SK-N-SH (cell line): Measurements from ENCODE around the gene VPS50. TPM values are rescaled to one million over a fixed set of nuclear protein-coding genes. Genes with fewer than 3 reads are reported as not detected.
"Not testable (repeated sequence)": the region's sequence is repeated elsewhere in the genome, so short reads cannot be mapped to it uniquely, and the experiment has no call there.

ENCODE experiments used
- CTCF ChIA-PET: fragments of 300-600, 350-600 bp; formaldehyde crosslinking; extraction: SDS; loops from one replicate; lab custom pipeline; 2021; lab: Yijun Ruan, JAX
- POLR2A ChIA-PET: fragments of 350-600 bp; sonication (Branson Sonifier 250); formaldehyde crosslinking; extraction: SDS; loops from one replicate; lab custom pipeline; 2020; ENCODE audit warnings: antibody characterized with exemption, inconsistent platforms; lab: Yijun Ruan, JAX
- DNase-seq: peaks from one replicate; pipeline ENCODE4 v3.0.0; 2012
- H2AFZ ChIP-seq: fragments of 200-600 bp; sonication (generic); 2 replicates; pipeline ENCODE4 v1.8.1; 2016; ENCODE audit warnings: antibody characterized with exemption, mild to moderate bottlenecking, low read depth
- H3F3A ChIP-seq: fragments of 200-600 bp; sonication (generic); replicated peaks from 2 replicates; pipeline ENCODE3; 2016; ENCODE audit warnings: antibody characterized with exemption, mild to moderate bottlenecking; ENCODE audit not compliant: insufficient read depth
- H3K27ac ChIP-seq, 2 experiments: fragments of 200-500 bp in 1 of 2; fragments of 200-600 bp in 1 of 2; sonication (Bioruptor generic) in 1 of 2; sonication (generic), shearing (Covaris generic) in 1 of 2; 2 replicates each; pipeline versions ENCODE4 v1.5.1 to v1.6.1; 2014 to 2016; ENCODE audit warnings: low read depth in 2 of 2, inconsistent platforms in 1 of 2, low read length in 1 of 2, mild to moderate bottlenecking in 1 of 2, mixed read lengths in 1 of 2
- H3K27me3 ChIP-seq: fragments of 200-600 bp; sonication (generic), shearing (Covaris generic); 2 replicates; pipeline ENCODE4 v1.6.1; 2016; ENCODE audit warnings: mixed run types; ENCODE audit not compliant: insufficient read depth
- H3K36me3 ChIP-seq, 2 experiments: fragments of 200-500 bp in 1 of 2; fragments of 200-600 bp in 1 of 2; sonication (Bioruptor generic) in 1 of 2; sonication (generic) in 1 of 2; replicated peaks in 1 of 2; 2 replicates each; pipeline versions ENCODE3 to v1.5.1; 2014 to 2016; ENCODE audit warnings: low read length in 1 of 2, mild to moderate bottlenecking in 1 of 2; ENCODE audit not compliant: insufficient read depth in 2 of 2, control insufficient read depth in 1 of 2
- H3K4me1 ChIP-seq, 2 experiments: fragments of 200-500 bp in 1 of 2; fragments of 200-600 bp in 1 of 2; sonication (Bioruptor generic) in 1 of 2; sonication (generic), shearing (Covaris generic) in 1 of 2; 2 replicates each; pipeline versions ENCODE4 v1.5.1 to v1.6.1; 2014 to 2016; ENCODE audit warnings: low read depth in 1 of 2, low read length in 1 of 2, mixed run types in 1 of 2; ENCODE audit not compliant: insufficient read depth in 2 of 2, control insufficient read depth in 1 of 2
- H3K4me2 ChIP-seq: fragments of 200-600 bp; sonication (generic), shearing (Covaris generic); 2 replicates; pipeline ENCODE4 v1.6.1; 2017; ENCODE audit warnings: mixed run types
- H3K4me3 ChIP-seq, 2 experiments: fragments of 200-500 bp in 1 of 2; fragments of 200-600 bp in 1 of 2; sonication (Bioruptor generic) in 1 of 2; sonication (generic), shearing (Covaris generic) in 1 of 2; 2 replicates each; pipeline versions ENCODE4 v1.5.1 to v1.8.1; 2014 to 2016; ENCODE audit warnings: low read depth in 2 of 2, inconsistent platforms in 1 of 2, low read length in 1 of 2, mild to moderate bottlenecking in 1 of 2, mixed read lengths in 1 of 2, moderate library complexity in 1 of 2
- H3K79me2 ChIP-seq: fragments of 200-600 bp; sonication (generic); 2 replicates; pipeline ENCODE4 v1.8.1; 2017; ENCODE audit warnings: mild to moderate bottlenecking; ENCODE audit not compliant: insufficient read depth
- H3K9ac ChIP-seq: fragments of 200-600 bp; sonication (generic); 2 replicates; pipeline ENCODE4 v1.6.1; 2017; ENCODE audit warnings: mixed run types
- H3K9me2 ChIP-seq: fragments of 200-600 bp; sonication (generic); 2 replicates; pipeline ENCODE4 v1.6.1; 2017; ENCODE audit warnings: mixed run types
- H3K9me3 ChIP-seq: fragments of 200-600 bp; sonication (generic); 2 replicates; pipeline ENCODE4 v1.6.1; 2017; ENCODE audit warnings: mixed run types, mild to moderate bottlenecking, moderate library complexity
- H4K20me1 ChIP-seq: fragments of 200-600 bp; sonication (generic); 2 replicates; pipeline ENCODE4 v1.6.1; 2017; ENCODE audit warnings: mild to moderate bottlenecking, mixed run types; ENCODE audit not compliant: insufficient read depth
- EP300 ChIP-seq, 2 experiments: IDR thresholded peaks; 2 replicates each; pipeline versions ENCODE4 v1.4.0 to v1.6.1; 2012; ENCODE audit warnings: borderline replicate concordance in 1 of 2, low read depth in 1 of 2, low read length in 1 of 2
- FOSL2 ChIP-seq: IDR thresholded peaks from 2 replicates; pipeline ENCODE4 v1.4.0; 2012; ENCODE audit warnings: low read depth, mild to moderate bottlenecking, moderate library complexity, borderline replicate concordance
- FOXJ3 ChIP-seq: sonication (generic); formaldehyde crosslinking; IDR thresholded peaks from 2 replicates; pipeline ENCODE4 v1.5.1; 2020; ENCODE audit warnings: mild to moderate bottlenecking, missing genetic modification reagents
- GABPA ChIP-seq: IDR thresholded peaks from 2 replicates; pipeline ENCODE4 v1.4.0; 2012; ENCODE audit warnings: low read depth, mild to moderate bottlenecking
- GATA2 ChIP-seq: sonication (generic); formaldehyde crosslinking; IDR thresholded peaks from 2 replicates; pipeline ENCODE4 v1.5.0; 2020; ENCODE audit warnings: mild to moderate bottlenecking, missing genetic modification reagents
- MXI1 ChIP-seq: IDR thresholded peaks from 2 replicates; pipeline ENCODE4 v1.6.1; 2012; ENCODE audit warnings: mild to moderate bottlenecking, low read depth, low read length, improper control_type of control experiment
- NRF1 ChIP-seq: IDR thresholded peaks from 2 replicates; pipeline ENCODE4 v1.6.1; 2012; ENCODE audit warnings: low read depth, mild to moderate bottlenecking, low read length
- POLR2AphosphoS5 ChIP-seq: IDR thresholded peaks from 2 replicates; pipeline ENCODE4 v1.6.1; 2012; ENCODE audit warnings: low read depth, low read length
- RCOR1 ChIP-seq: fragments of 150-350 bp; IDR thresholded peaks from 2 replicates; pipeline ENCODE4 v1.6.1; 2017; ENCODE audit warnings: antibody characterized with exemption, low read length
- RFX5 ChIP-seq: IDR thresholded peaks from 2 replicates; pipeline ENCODE4 v1.6.1; 2012; ENCODE audit warnings: mild to moderate bottlenecking, improper control_type of control experiment, low read length
- RXRA ChIP-seq: IDR thresholded peaks from 2 replicates; pipeline ENCODE4 v1.4.0; 2012; ENCODE audit warnings: low read depth, mild to moderate bottlenecking, borderline replicate concordance
- SIN3A ChIP-seq: IDR thresholded peaks from 2 replicates; pipeline ENCODE4 v1.6.1; 2012; ENCODE audit warnings: low read depth, mild to moderate bottlenecking, low read length, moderate library complexity, borderline replicate concordance
- SMC3 ChIP-seq: IDR thresholded peaks from 2 replicates; pipeline ENCODE4 v1.6.1; 2012; ENCODE audit warnings: low read depth, low read length, improper control_type of control experiment
- TAF1 ChIP-seq: IDR thresholded peaks from 2 replicates; pipeline ENCODE4 v1.6.1; 2012; ENCODE audit warnings: low read depth, mild to moderate bottlenecking, low read length, moderate library complexity, borderline replicate concordance
- TCF12 ChIP-seq: IDR thresholded peaks from 2 replicates; pipeline ENCODE4 v1.4.0; 2012
- TEAD4 ChIP-seq: IDR thresholded peaks from 2 replicates; pipeline ENCODE4 v1.4.0; 2012; ENCODE audit warnings: mild to moderate bottlenecking, borderline replicate concordance; ENCODE audit not compliant: insufficient read depth
- USF2 ChIP-seq: fragments of 150-350 bp; IDR thresholded peaks from 2 replicates; pipeline ENCODE4 v1.6.1; 2017; ENCODE audit warnings: antibody characterized with exemption, low read length, low read depth, borderline replicate concordance
- YY1 ChIP-seq: IDR thresholded peaks from 2 replicates; pipeline ENCODE4 v1.4.0; 2012; ENCODE audit warnings: low read depth, mild to moderate bottlenecking
- WGBS: methylation state at CpG from one replicate; pipeline ENCODE4 v1.1.6; 2017; ENCODE audit warnings: low lambda C conversion rate; 5-methylcytosine and 5-hydroxymethylcytosine counted together
- polyA plus RNA-seq, 3 experiments: library from polyadenylated mRNA; depleted of rRNA; stranded (reverse); fragments of >200 nt; gene quantifications; 2 replicates each; pipeline ENCODE4 v1.2.3, GENCODE V29; 2012

The VPS50 gene
- polyA plus RNA-seq, 1 of the 3 experiments (the other 2 are of a cell fraction), result 9.1 TPM

DNA sequence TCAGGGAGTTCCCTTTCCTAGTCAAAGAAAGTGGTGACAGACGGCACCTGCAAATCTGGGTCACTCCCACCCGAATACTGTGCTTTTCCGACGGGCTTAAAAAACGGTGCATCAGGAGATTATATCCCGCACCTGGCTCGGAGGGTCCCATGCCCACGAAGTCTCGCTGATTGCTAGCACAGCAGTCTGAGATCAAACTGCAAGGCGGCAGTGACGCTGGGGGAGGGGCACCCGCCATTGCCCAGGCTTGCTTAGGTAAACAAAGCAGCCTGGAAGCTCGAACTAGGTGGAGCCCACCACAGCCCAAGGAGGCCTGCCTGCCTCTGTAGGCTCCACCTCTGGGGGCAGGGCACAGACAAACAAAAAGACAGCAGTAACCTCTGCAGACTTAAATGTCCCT is 110.0 kb downstream of the VPS50 start:
- H3K4me1 ChIP-seq, H3K27me3 ChIP-seq, DNase-seq, H3K9me2 ChIP-seq, H3K9ac ChIP-seq, H3K27ac ChIP-seq, POLR2A ChIA-PET, H4K20me1 ChIP-seq, H3K4me2 ChIP-seq, H3F3A ChIP-seq, H3K4me3 ChIP-seq, H3K9me3 ChIP-seq, H2AFZ ChIP-seq, H3K79me2 ChIP-seq: not testable (repeated sequence)
- CTCF ChIA-PET, result interaction anchor here (0.8 kb wide), 1 partner anchor 13 kb away, joined by 3 read pairs; no protein-coding TSS in a partner anchor
- H3K36me3 ChIP-seq, result peaks cover 15 to 41% of the 10 kb centered on the region in 2 experiments
- WGBS, result 99% methylated on average over 12 of the region's 13 CpGs

GRCh38 chr7:93350338-93350737 is 118.2 kb downstream of the VPS50 start:
- Histone ChIP-seq H3K9me3 (no peaks in the 10 kb centered on the region), H3K36me3 (peaks cover 10 to 34% of the 10 kb centered on the region in 2 experiments), H2AFZ (no peak overlapping the region), H3K4me2 (no peak overlapping the region), H3K79me2 (no peaks in the 10 kb centered on the region), H3K27ac (no peak overlapping the region), H3K4me1 (no peaks in the 10 kb centered on the region), H3F3A (no peaks in the 10 kb centered on the region), H4K20me1 (no peaks in the 10 kb centered on the region), H3K9ac (no peak overlapping the region), H3K27me3 (no peaks in the 10 kb centered on the region), H3K4me3 (no peak overlapping the region), H3K9me2 (no peaks in the 10 kb centered on the region)
- ChIA-PET POLR2A (no interaction called here), CTCF (interaction anchor here (1.8 kb wide), 1 partner anchor 24 kb away, joined by 11 read pairs; no protein-coding TSS in a partner anchor)
- TF ChIP-seq SMC3 (no peak), EP300 (IDR thresholded peaks at IDR 0.05; ENCODE audit: borderline replicate concordance in 1 of 2, low read depth in 1 of 2, low read length in 1 of 2) (no peak), MXI1 (no peak), YY1 (no peak), FOSL2 (no peak), NRF1 (no peak), RFX5 (no peak), TEAD4 (no peak), GABPA (no peak), SIN3A (no peak), RXRA (no peak), GATA2 (CRISPR knock-in tag) (no peak), FOXJ3 (CRISPR knock-in tag) (no peak)
- 91% methylated on average over 2 of the region's 2 CpGs for WGBS
- DNase-seq, result no peak

DNA sequence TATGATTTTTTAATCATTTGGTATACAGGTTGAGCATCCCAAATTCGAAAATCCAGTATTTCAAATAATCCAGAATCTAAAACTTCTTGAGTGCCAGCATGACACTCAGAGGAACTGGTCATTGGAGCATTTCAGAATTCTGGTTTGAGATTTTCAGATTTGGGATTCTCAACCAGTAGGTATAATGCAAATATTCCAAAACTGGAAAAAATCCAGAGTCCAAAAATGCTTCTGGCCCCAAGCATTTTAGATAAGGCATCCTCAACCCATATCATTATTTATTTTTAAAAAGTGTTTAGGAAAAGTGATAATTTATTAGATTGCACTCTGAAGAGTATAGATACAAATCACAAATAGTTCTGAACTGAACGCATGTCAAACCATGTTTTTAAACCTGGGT is 120.7 kb downstream of the VPS50 start:
- no peak overlapping the region for H3K4me3 ChIP-seq
- CTCF ChIA-PET, result interaction anchor here (1.7 kb wide), 1 partner anchor 22 kb away, joined by 8 read pairs; no protein-coding TSS in a partner anchor
- POLR2A ChIA-PET, result no interaction called here

More for the DNA sequence above, 120.7 kb downstream of the VPS50 start:
- Histone ChIP-seq H3K4me1 (no peaks in the 10 kb centered on the region), H3K27me3 (no peaks in the 10 kb centered on the region), H3K36me3 (peaks cover 15 to 57% of the 10 kb centered on the region in 2 experiments), H3K9me3 (no peaks in the 10 kb centered on the region), H3K27ac (no peak overlapping the region), H3K9me2 (no peaks in the 10 kb centered on the region), H4K20me1 (no peaks in the 10 kb centered on the region), H3K79me2 (no peaks in the 10 kb centered on the region), H3F3A (no peaks in the 10 kb centered on the region), H2AFZ (no peak overlapping the region), H3K4me2 (no peak overlapping the region), H3K9ac (no peak overlapping the region)
- WGBS, result 92% methylated on average over 2 of the region's 2 CpGs
- TF ChIP-seq NRF1 (no peak), POLR2AphosphoS5 (no peak), TAF1 (no peak), RCOR1 (no peak), GABPA (no peak), GATA2 (CRISPR knock-in tag) (no peak), TCF12 (no peak), USF2 (no peak)
- DNase-seq, result no peak
